ENCODE data around the gene TMEM144.
"Not testable (repeated sequence)": the region's sequence is repeated elsewhere in the genome, so short reads cannot be mapped to it uniquely, and the experiment has no call there.

TMEM144 gene

DNA sequence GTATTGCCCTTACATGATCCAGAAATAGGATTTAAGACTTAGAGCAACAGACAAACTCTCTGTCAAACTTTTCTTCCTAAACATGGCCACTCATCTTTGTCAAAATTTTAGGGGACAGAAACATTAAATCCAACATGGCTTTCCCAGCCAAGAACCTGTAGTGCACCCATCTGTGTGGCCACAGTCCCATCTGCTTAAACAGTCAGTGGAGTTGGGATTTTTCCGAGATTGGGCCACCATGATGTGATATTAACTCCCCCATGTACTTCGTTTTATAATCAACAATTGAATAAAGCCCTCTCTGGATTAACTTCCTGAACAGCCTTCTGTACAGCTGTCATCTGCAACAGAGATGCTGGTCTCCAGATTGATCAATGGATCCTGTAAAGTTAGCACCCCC is 28.9 kb downstream of the TMEM144 start:
- no peak for DNase-seq

DNA sequence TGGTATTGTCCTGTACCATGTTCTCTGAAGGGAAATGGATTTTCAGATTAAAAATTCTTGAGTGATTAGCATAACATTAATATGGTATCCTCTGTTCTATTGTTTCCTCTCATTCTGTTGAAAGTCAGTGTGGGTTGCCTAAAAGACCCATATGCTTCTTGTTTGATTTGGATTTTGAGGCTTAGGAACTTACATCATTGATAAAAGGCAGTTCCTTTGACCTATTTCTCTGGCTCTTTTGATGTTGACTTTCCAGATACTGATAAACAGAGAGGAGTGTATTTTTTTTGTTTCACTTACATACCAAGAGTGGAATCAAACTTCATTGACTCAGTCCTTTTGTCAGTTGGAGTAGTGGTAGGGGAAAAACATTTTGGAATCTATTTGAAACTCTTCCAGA is 32.8 kb downstream of the TMEM144 start:
- DNase-seq, result no peak

DNA sequence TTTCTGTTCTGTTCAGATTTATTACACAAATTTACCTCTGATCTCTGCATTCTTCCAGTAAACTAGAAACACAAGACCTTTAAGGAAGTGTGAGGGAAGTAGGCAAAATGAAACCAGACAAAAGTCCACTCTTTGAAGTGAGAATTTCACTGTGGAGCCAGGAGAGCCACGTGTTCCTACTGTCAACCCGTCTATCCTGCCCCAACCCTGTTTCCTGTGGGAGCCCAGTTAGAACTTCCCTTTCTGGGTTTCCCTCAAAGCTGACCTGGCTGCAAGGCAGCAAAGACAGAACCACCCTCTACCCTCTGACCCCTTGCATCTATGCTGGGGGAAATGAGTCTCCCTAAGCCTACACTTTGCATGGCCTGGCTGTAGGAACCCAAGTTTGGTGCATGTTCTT is 40.0 kb downstream of the TMEM144 start:
- no peak for DNase-seq

DNA sequence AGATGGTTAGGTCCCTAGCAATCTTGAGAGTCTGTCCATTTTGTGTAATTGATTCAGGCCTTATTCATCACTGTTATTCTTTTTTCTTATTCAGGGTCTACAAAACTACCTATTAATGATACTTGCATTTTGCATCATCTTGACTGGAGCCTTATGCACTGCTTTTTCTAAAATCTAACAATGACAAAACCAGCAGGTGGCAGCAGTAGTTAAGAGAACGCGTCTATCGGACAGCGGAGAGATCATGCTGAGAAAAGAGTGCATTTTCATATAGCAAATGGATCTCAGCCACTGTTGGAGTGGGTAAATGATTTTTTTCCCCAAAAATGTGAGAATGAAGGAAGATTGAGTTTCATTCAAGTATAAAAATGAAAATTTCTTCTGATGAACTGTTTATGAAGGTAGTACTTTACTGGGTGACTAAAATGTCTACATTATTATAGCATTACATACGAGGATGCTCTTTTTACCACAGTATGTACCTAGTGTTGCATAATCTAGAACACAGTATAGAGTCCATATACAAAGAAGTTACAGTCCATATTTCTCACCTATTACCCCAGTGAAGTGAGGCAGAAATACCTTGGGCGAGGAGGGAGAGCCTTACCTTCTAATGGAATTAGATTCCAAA is 43.2 kb downstream of the TMEM144 start:
- DNase-seq, result no peak

DNA sequence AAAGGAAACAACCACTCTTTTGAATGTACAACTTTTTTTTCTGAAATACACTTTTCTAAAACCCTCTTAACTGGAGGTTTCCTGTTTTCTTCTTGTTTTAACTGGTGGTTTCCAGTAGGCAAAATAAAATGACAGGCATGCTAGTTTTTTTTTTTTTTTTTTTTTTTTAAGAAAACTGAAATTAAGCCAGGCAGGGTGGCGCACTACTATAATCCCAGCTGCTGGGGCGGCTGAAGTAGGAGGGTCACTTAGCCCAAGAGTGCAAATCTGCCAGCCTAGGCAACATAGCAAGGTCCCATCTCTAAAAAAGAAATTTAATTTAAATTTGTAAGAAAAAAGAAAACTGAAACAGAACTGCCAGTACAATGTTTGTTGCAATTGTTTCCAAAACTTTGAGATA is 44.0 kb downstream of the TMEM144 start:
- no peak for DNase-seq

DNA sequence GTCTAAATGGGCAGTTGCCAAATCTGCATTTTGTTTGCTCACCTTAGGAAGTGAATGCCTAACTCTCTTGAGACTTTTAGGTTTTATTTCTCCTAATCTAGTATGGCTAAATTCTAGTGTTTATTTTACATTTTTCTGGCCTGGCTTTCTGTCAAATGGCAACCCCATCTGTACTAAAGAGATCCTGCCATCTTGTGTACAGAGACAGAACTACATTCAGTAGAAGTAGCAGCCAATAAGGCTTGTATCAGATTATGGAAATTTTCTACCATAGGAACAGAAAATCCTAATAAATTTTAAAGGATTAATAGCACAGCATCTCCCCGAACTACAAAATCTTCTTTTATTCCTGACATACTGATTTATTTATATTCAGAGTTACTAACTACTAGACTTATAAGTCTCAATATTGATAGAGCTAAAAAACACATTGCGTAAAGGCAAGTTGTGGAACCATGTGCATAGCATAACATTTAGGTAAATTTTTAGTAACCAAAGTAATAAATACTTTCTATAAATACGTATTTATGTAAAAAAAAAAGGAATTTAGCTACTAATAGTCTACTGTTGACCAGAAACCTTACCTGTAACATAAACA is 45.5 kb downstream of the TMEM144 start:
- no peak for DNase-seq

DNA sequence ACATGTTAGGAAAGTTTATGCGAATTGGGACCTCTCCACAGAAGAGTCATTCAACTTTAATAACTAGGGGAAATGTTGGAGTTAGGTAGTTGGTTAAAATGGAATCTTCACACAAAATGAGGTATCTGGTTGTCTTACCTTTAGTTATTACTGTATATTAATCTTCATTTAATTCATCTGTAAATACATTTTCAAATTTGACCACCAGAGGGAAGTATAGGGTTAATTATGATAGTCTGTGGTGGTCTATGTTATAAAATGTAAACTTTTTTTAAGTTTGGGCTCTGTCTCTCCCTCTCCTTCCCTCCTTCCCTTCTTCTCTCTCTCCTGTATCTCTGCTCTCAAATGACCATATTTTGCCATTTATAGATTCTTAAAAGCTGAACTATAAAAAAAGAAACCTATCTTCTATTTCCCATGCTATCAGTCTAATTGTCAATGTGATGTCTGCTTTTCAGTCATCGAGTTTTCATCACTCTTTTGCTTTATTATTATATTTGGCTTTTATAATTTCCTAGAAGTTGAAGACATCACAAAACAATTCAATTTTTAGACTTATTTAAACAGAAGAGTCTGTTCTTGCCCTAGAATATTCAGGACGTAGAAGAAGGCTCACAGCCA is 49.8 kb downstream of the TMEM144 start:
- no peak for DNase-seq

DNA sequence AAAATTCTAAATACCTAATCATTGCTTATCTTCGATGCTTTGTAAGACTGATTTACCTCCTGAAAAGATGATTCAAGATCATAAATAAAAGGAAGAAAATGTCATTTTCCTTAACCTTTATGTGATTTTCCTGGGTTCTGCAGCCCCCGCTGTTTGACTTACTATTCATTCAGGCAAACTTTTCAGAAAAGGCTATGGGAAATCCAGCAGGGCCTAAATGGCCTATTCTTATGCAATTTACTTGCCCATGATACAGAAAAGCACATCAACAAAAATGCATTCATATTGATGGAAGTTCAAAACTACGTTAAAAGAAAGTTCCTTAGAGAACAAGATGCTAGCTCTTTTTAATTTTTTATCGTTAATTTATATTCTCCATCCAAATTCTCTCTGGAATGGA is 51.2 kb downstream of the TMEM144 start:
- DNase-seq, result no peak

DNA sequence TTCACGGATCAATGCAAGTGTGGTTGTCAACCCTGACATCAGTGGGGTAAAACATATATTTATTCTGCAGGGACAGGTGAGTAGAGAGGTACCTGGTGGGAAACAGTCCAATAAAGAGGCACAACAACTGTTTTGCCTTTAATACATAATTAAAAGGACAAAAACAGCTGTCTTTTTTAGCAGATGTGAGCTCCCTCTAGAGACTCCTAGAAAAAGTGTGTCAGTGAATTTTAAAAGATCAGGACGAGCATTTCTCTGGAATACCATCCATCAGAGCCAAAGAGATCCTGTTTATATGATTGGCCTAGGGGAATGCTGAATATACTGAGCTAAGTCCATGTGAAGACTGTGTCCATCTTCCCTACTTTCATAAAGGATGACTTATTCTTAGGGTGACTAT is 58.3 kb downstream of the TMEM144 start:
- no peak for DNase-seq

DNA sequence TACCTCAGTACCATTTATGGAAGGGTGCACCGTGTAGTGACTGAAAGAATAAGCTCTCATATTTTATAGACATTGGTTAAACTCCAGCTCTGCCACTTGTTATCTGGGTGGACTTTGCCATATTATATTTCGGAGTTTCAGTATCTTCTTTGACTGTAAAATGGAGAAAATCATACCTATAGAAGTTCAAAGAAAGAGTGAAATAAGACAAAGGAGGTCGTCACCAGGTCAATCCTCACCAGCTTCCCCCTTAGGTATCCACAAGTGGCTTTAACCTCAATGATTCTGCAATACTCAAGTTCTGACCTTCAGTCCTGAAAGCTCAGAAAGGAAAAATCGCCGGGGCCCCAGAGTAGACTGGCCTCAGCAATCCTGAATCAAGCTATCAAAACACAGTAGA is 64.3 kb downstream of the TMEM144 start:
- DNase-seq, result no peak

DNA sequence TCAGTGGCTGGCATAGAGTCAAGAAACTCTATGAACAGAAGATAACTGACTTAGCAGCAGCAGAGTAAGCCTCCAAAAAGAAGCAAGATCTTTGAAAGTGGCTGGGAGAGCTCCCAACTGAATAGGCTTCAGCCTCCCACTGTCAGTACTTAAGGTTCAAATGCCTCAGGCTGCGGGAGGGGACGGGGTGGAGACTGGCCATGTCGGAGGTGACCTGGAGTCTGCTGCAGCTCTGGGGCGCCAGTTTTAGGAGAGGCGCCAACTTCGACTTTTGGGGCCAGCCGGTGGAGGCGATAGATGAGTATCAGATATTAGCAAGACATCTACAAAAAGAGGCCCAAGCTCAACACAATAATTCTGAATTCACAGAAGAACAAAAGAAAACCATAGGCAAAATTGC is 67.3 kb downstream of the TMEM144 start:
- DNase-seq, result no peak

DNA sequence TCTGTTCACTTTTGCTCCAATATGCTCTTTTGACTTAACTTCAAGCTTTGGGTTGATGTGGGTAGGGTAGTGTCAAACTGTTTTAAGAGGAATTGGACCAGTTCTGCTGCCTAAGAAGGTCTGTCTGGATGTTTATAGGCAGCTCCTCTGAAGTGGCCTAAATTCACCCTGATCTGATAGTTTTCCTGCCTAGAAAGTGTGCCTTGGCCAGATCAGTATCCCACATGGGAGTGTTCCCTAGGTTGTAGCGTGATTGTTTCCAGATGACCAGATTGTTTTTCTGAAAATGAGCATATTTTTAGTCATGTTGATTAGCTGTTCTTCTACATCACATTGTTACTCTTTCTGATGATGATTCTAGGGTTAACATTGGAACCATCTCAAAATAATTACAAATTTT is 68.8 kb downstream of the TMEM144 start:
- DNase-seq, result not testable (repeated sequence)

DNA sequence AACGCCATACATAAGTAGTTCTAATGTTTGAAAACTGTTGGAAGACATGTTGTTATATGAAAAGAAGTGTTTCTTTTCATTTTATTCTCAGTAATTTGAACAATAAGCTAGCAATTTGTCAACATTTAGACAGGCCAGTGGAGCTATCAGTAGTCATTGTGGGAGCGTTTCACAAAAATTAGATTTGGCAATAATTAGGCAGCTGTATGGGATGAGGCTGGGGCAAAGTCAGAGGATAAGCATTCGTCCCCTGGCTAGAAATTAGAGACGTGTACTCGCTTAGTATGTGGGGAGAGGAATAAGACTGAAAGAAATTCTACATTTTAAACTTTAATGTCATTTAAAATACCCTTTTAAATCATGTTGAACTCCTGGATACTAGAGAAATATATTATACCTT is 70.6 kb downstream of the TMEM144 start:
- DNase-seq, result no peak

DNA sequence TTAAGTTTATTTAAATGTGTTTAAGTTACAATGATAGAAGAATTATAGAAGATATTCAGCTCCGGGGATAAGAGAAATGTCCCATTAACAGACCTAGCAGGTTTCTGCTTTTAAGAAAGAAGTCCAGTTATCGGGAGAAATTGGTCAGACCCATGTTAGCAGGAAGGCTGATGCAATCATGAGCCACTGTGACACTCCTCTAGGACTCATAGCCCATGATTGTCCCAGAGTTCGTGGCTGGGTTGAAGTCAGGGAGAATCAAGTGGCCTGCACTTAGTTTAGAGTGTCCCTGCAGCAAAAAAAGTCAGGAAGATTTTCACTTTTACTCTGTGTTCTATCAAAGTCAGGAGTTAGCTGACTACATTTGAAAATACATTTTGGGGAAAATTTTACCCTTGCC is 72.0 kb downstream of the TMEM144 start:
- no peak for DNase-seq

DNA sequence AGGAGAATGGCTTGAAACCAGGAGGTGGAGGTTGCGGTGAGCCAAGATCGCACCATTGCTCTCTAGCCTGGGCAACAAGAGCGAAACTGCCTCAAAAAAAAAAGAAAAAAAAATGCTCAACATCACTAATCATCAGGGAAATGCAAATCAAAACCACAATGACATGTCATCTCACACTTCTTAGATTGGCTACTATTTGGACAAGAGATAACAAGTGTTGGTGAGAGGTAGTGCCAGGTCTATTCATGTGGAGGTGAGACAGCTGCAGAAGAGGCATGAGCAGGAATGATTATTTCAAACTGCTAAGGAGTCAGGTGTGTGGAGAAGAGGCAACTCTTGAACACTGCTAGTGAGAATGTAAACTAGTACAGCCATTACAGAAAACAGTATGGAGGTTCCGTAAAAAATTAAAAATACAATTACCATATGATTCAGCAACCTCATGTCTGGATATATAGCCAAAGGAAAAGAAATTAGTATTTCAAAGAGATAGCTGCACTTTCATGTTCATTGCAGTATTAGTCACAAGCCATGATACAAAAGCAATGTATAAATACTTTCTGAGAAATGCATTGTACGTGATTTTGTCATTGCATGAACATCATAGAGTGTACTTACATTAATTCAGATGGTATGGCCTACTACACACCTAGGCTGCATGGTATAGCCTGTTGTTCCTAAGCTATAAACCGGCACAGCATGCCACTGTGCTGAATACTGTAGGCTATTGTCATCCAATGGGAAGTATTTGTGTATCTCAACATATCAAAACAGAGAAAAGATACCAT is 75.3 kb downstream of the TMEM144 start:
- peak; percentile 1 for DNase-seq

DNA sequence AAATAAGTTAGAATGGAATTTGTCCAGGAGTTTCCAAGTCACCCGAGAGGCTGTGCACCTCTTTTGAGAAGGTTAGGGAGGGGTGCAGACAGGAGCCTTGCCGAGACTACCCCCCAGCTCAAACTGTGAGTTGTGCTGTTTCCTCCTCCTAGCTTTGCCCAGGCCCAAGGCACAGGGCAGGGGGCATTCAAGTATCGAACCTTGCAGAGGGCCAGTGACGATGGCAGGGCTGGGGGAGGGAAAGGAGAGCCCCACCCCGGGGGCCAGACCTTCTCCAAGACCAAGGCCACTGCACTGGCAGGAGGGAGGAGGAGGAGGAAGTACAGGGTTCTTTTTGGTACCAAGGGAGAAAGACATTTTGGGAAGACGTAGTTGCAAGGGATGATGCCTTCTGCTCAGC is 80.6 kb downstream of the TMEM144 start:
- DNase-seq, result no peak

DNA sequence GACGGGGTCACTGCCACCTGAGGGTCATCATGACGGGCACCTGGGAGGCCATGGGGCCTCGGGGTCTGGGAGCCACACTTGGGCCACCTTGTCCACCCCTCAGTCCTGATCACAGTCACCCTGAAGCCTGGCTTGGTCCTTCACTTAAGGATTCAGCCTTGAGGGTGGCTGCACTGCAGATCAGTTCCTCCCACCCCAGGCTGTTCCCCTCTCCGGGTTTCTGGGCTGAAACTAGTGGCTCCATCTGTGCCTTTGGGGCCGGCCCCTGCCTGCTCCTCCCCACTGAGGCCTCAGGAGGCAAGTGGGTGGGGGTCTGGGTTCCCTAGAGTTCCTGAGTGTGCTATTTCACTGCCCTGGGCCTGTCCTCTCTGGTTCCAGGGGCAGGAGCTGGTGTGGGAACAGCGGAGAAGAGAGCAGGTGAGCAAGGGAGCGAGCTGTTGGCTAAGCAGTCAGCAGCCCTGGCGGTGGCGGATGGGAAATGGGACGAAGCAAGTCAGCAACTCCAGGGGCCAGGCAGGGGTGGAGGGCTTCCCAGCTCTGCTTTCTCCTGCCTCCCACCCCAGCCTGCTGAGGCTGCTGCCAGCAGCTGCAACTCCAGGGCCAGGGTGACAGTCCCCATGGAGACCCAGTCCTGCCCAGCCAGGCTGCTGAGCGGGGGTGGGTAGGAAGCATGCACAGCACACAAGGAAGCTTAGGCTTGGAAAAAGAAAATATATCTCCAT is 81.2 kb downstream of the TMEM144 start:
- no peak for DNase-seq

DNA sequence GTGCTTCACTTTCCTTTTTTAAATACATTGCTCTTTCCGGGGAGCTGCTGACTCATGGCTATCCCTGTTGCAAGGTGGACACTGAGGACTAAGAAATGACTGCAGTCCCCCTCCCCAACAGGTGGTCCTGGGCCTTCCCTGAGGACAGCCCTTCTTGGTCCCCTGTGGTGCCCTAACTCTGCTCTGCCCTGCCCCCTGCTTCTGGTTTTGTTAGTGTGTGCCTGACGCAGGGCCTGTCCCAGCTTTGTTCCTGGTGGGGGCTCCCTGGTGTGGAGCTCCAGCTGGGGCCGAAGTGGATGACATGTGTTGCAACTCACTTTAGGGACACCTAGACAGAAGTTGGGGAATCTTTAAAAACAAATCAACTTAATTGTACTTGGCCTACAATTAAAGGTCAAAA is 81.9 kb downstream of the TMEM144 start:
- no peak for DNase-seq

DNA sequence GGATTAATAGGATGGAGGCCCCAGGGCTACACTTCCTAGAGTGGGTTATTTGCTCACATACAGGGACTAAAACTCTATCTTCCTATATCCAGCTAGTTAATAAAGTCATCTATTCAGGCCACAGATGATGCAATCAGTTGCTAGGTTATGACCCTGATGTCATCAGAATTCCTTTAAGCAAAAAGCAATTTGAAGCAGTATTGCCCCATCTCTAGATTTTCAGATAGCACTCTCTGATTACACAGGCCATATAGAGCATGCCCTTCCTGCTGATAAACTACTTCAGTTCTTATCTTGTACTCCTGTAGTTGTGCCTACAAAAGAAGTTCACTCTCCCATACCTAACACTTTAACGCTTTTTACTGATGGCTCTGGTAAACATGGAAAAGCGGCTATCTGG is 84.8 kb downstream of the TMEM144 start:
- no peak for DNase-seq

DNA sequence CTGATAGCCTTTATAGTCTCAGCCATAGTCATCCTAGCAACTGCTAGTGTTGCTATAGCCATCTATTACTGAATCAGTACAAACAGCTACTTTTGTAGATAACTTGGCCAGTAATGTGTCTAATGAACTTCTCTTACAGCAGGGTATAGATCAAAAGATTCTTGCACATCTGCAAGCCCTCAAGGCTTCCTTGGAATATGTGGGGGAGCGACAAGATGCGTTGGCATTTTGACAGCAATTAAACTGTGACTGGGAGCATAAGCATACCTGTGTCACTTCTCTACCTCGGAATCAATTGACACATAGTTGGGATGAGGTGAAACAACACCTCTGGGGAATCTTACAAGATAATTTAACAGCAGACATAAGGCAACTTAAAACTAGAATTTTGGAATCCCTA is 87.6 kb downstream of the TMEM144 start:
- no peak for DNase-seq

DNA sequence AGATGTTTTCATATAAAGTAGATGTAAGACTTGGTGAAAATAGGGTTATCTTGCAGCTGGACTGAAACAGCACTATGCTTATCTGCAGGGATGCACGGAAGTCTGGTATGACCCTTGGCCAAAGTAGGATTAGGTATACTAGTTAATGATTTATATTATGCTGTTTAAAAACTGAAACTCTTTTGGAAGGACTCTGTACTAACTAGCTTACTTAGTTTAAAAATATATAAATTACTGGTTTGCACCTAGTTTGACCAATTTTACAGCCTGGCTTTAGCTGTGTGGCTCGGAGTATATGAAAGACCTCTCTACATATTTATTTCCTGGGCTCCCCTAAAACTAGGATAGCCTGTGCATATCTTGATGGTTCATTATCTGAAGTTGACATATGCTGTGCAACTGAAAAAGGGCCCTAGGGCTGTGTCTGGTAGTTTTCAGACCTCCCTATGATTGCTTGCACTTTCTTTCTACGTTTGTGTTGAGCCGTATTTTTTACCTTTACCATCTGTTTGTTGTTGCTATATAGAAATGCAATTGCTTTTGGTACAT is 89.2 kb downstream of the TMEM144 start:
- no peak for DNase-seq

DNA sequence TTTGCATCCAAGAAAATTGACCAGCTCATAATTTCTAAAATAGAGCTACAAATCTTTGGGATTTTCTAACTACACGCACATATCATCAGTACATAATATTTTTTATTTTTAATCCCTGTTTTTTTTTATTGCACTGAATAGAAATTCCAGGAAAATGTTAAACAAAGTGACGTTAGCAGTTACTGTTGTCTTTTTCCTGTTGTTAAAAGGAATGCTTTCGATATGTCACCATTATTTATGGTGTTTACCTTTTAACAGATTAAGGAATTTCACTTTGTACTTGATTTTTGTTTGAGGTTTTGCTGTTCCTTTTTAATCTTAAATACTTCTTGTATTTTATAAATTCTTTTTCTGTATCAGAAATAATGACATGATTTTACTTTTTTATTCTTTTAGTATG is 89.7 kb downstream of the TMEM144 start:
- no peak for DNase-seq
